Measurements from ENCODE around the gene STK32B.

STK32B gene

DNA sequence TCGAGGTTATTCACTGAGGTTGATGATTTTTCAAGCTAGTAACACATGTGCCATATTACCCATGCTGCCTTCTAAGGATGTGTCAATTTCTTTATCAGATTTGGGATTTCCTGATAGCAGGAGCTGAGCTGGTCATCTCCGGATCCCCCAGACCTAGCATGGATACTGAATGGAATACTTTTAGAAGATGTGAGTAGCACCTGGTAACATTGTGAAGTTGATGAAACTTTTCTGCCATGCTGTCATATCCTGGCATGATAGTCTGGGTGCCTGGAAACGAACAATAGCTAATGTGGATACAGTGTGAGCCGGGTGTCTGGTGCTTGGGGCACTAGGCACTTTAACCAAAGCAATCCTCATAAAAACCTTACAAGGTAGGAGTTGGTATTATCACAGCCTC is 21.1 kb upstream of the STK32B start:
- DNase-seq (ENCODE audit: low spot score) = no peak
- TF ChIP-seq, protein P1, sequence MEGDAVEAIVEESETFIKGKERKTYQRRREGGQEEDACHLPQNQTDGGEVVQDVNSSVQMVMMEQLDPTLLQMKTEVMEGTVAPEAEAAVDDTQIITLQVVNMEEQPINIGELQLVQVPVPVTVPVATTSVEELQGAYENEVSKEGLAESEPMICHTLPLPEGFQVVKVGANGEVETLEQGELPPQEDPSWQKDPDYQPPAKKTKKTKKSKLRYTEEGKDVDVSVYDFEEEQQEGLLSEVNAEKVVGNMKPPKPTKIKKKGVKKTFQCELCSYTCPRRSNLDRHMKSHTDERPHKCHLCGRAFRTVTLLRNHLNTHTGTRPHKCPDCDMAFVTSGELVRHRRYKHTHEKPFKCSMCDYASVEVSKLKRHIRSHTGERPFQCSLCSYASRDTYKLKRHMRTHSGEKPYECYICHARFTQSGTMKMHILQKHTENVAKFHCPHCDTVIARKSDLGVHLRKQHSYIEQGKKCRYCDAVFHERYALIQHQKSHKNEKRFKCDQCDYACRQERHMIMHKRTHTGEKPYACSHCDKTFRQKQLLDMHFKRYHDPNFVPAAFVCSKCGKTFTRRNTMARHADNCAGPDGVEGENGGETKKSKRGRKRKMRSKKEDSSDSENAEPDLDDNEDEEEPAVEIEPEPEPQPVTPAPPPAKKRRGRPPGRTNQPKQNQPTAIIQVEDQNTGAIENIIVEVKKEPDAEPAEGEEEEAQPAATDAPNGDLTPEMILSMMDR (IDR thresholded peaks at IDR 0.05; ENCODE audit: extremely low read depth, missing control alignments) = no peak

DNA sequence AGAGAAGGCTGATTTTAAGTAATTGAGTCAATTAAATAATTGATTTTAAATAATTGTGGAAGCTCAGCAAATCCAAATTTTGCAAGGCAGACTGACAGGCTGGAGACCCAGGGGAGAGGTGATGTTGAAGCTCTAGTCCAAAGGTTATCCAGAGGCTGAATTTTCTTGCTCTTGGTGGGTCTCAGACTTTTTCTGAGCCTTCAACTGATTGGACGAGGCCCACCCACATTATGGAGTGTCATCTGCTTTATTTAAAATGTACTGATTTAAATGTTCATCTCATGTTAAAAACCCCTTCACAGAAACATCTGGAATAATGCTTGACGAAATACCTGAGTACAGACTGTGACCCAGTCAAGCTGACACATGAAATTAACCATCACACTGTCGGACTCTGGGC is 20.4 kb upstream of the STK32B start:
- DNase-seq (ENCODE audit: low spot score) = no peak
- TF ChIP-seq, protein P1 (IDR thresholded peaks at IDR 0.05; ENCODE audit: extremely low read depth, missing control alignments) = no peak

DNA sequence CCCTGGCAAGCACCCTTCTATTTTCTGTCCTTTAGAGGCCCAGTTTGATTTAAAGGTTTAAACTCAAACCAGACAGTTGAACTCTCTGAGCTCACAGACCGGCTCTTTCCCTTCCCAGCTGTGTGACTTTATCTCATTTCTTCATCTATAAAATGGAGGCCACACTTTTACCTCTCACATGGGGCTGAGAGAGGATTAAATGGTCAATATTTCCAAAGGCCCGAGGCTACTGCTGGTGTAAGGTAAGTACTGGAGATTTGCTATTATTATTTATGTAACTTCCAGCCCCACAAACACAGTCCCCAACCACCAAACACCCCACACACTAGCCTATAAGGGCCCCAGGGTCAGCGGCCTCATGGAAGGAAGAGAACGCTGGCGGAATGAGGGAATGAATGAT is 18.5 kb upstream of the STK32B start:
- TF ChIP-seq, protein P1 (IDR thresholded peaks at IDR 0.05; ENCODE audit: extremely low read depth, missing control alignments) = no peak
- no peak for DNase-seq (ENCODE audit: low spot score)

DNA sequence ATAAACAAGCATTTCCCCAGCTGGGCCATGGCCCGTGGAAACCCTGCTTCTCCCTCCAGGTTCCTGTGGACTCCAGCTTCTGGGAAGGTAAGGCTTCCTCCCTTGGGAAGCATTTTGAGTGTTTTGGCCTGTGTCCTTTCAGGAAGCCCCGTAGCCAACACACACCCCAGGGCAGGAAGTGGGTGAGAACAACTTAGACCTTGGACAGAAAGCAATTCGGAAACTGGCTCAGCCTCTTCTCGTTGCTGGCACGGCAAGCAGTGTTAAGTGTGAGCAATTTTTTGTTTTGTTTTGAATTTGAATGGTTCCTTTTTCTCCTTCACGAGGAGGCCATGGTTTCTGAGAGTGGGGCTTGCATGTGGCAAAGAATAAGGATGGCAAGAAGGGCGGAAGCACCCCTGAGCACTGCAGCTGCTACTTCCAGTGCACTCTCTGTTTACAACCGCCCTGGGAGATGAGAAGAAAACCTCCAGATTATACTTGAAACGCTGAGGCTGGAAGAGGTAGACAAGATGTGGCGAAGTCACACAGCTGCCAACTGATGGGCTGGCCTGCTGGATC is 17.9 kb upstream of the STK32B start:
- no peak for DNase-seq (ENCODE audit: low spot score)
- TF ChIP-seq, protein P1 (IDR thresholded peaks at IDR 0.05; ENCODE audit: extremely low read depth, missing control alignments) = no peak

DNA sequence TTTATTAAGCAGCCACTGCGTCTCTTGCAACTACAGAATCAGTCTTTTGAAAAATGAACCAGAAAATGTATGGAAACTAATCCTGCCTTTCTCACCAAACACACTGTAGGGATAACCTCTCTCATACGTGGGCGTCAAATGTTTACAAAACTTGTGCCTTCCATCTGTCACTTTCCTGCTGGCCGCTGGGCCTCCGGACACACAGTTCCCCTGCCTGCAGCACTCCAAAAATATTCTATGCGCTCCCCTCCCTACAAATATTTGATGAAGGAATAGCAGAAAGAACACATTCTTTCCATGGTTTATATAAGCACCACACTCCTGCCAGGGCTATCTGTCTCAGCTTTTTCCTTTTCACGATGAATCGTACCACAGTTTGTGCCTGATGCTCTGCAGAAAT is 17.1 kb upstream of the STK32B start:
- TF ChIP-seq, protein P1 (IDR thresholded peaks at IDR 0.05; ENCODE audit: extremely low read depth, missing control alignments) = no peak
- DNase-seq (ENCODE audit: low spot score) = no peak

DNA sequence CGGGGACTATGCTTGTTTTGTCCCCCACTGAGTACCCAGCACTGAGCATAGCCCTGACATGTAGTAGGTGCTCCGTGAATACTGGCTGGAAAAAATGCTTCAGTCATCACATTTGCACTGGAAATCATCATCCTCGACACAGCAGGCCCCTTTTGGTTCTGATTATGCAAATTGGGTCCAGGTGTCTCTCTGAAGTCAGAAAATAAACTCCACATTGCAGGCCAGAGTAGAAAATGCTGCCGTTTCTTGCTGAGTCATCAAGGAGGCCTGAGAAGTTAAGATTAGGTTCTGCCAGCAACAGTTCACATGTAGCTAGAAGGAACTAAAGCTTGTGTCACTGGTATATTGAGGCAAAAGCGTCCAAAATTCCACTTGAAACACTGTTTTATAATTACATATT is 15.0 kb upstream of the STK32B start:
- no peak for DNase-seq (ENCODE audit: low spot score)
- TF ChIP-seq, protein P1 (IDR thresholded peaks at IDR 0.05; ENCODE audit: extremely low read depth, missing control alignments) = no peak

DNA sequence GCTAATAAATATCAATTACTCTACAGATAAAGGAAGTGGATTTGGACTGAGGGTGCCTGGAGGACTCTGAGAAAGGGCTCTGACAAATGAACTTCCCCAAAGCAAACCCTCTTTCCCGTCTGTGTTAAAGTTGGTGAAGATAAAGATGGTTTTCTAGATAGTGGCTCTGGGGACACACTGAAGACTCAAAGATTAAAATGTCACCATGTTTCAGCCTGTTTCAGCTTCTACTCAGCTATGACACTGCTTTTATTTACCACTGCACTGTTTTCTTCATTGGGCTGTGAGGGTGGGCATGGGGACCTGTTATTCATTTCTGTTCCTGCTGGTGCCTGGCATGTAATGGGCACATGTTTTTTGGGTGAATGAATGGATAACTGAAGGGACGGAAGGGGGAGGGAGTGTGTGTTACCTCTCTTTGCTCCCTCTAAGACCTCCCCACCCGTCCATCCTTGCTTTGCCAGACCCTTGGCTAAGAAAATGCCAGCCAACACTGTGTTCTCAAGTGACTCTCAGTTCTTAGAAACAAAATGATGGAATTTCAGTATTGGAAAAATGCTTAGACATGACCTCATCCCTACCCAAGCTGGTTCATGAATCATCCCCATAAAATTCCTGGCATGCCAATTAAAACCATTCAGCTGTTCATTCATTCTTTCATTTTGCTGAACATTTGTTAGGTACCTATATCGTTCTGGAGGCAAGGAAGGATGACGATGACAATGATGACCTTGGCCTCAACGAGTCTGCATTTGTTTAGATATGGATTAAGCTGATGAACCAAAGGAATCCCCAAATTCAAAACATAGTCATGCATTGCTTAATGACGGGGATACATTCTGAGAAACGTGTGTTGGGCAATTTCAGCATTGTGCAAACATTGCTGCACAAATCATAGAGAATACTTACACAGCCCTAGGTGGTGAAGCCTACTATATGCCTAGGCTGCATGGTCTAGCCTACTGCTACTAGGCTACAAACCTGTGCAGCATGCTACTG is 13.4 kb upstream of the STK32B start:
- TF ChIP-seq, protein P1 (IDR thresholded peaks at IDR 0.05; ENCODE audit: extremely low read depth, missing control alignments) = no peak
- DNase-seq (ENCODE audit: low spot score) = no peak
